Calu3 (cell line): Measurements from ENCODE around the gene IFT81. TPM values are rescaled to one million over a fixed set of nuclear protein-coding genes. Genes with fewer than 3 reads are reported as not detected.

Experiments used
- BruUV-seq: library from RNA; stranded (reverse); fragments of 400-500 nt; replicated peaks from 2 replicates; lab custom pipeline; 2021; lab: Mats Ljungman, UMichigan
- CTCF ChIA-PET: fragments of 300-600 bp; sonication (Branson Sonifier 250); formaldehyde crosslinking; loops from one replicate; lab custom pipeline; 2022; ENCODE audit warnings: antibody characterized with exemption; lab: Charles Lee
- DNase-seq: peaks from one replicate; pipeline ENCODE4 v3.0.0; 2022
- H3K27ac Mint-ChIP-seq: one replicate; pipeline ENCODE4 v1.8.0; 2022; ENCODE audit warnings: mixed read lengths; ENCODE audit not compliant: unreplicated experiment
- H3K27me3 Mint-ChIP-seq: one replicate; pipeline ENCODE4 v1.8.0; 2022; ENCODE audit warnings: mixed read lengths; ENCODE audit not compliant: unreplicated experiment
- H3K36me3 Mint-ChIP-seq: one replicate; pipeline ENCODE4 v1.8.0; 2022; ENCODE audit warnings: mild to moderate bottlenecking, moderate library complexity, mixed read lengths; ENCODE audit not compliant: insufficient read depth, unreplicated experiment
- H3K4me1 Mint-ChIP-seq: one replicate; pipeline ENCODE4 v1.8.0; 2022; ENCODE audit warnings: mild to moderate bottlenecking, low read depth, mixed read lengths; ENCODE audit not compliant: unreplicated experiment
- H3K4me3 Mint-ChIP-seq: one replicate; pipeline ENCODE4 v1.8.0; 2022; ENCODE audit warnings: mild to moderate bottlenecking, low read depth, moderate library complexity, mixed read lengths; ENCODE audit not compliant: unreplicated experiment
- H3K9me3 Mint-ChIP-seq: one replicate; pipeline ENCODE4 v1.8.0; 2022; ENCODE audit warnings: low read depth, mixed read lengths; ENCODE audit not compliant: unreplicated experiment
- intact Hi-C: fragments of 100-400 bp; cut with micrococcal nuclease; formaldehyde crosslinking; loops from one replicate; pipeline ENCODE4 v1.10.0; 2022; ENCODE audit not compliant: unreplicated experiment
- total RNA-seq: library from RNA; stranded (reverse); gene quantifications from 2 replicates; pipeline ENCODE4 v1.2.3, GENCODE V29; 2022
- TF ChIP-seq, protein P1 (sequence below): fragments of 200-600 bp; IDR thresholded peaks from one replicate; pipeline ENCODE4 v1.8.0; 2022; ENCODE audit warnings: antibody characterized with exemption; ENCODE audit not compliant: unreplicated experiment

IFT81 gene
- total RNA-seq, 1 experiment from 2014 or later: 16.4 TPM

DNA sequence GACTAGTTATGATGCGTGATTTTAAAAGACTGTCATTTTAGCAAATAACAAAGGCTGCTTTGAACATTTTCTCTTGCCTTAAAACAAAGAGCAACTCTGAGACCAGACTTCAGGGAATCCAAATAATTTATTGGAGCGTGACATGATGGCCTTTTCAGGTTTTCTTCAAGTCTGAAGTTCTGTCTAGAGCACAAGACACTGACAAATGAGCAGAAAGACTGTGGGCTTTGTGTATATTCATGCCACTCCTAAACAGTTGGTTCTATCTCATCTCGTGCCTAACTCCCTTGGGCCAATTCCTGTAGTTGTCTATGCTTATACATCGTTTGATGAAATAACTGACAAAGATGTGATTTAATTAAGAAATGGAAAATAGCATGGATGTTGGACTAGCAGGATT, 47.5 kb downstream of the IFT81 start:
- Mint-ChIP-seq H3K36me3 (no peaks in the 10 kb centered on the region), H3K27me3 (no peaks in the 10 kb centered on the region), H3K4me3 (no peak overlapping the region), H3K27ac (no peak overlapping the region), H3K4me1 (no peaks in the 10 kb centered on the region), H3K9me3 (no peaks in the 10 kb centered on the region)
- BruUV-seq: no TSS peak
- TF ChIP-seq, protein P1, sequence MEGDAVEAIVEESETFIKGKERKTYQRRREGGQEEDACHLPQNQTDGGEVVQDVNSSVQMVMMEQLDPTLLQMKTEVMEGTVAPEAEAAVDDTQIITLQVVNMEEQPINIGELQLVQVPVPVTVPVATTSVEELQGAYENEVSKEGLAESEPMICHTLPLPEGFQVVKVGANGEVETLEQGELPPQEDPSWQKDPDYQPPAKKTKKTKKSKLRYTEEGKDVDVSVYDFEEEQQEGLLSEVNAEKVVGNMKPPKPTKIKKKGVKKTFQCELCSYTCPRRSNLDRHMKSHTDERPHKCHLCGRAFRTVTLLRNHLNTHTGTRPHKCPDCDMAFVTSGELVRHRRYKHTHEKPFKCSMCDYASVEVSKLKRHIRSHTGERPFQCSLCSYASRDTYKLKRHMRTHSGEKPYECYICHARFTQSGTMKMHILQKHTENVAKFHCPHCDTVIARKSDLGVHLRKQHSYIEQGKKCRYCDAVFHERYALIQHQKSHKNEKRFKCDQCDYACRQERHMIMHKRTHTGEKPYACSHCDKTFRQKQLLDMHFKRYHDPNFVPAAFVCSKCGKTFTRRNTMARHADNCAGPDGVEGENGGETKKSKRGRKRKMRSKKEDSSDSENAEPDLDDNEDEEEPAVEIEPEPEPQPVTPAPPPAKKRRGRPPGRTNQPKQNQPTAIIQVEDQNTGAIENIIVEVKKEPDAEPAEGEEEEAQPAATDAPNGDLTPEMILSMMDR: no peak
- CTCF ChIA-PET: no interaction called here
- no peak for DNase-seq
- intact Hi-C loops: no loop called here

DNA sequence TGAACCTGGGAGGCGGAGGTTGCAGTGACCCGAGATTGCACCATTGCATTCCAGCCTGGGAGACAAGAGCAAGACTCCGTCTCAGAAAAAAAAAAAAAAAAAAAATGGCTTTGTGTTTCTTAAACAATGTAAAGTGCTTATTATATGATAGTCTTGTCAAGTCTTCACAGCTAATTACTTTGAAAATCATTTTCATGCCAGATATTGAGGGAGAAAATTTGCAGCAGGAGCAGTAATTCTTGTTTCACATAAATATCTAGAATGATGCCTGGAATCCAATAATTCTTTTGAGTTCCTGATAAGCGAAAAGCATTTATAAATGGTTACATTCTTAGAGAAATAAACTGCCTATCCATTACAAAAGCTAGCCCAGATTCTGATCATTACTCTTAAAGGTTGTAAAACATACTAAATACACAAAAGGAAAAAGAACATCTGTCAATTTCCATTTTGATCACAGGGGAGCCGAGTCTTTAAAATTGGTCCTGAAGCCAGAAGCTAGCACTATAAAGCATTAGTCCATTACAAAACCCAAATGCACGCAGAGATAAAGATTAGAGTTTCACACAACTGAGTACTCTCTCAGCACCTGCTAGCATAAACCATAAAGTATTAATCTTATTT, 50.3 kb downstream of the IFT81 start:
- H3K27ac Mint-ChIP-seq: no peak overlapping the region
- H3K27me3 Mint-ChIP-seq: no peaks in the 10 kb centered on the region
- TF ChIP-seq, protein P1: no peak
- no peaks in the 10 kb centered on the region for H3K36me3 Mint-ChIP-seq
- no TSS peak for BruUV-seq
- CTCF ChIA-PET: interaction anchor here (0.6 to 0.7 kb wide), 4 partner anchors 77 to 261 kb away, joined by 3 to 6 read pairs (median 6); no protein-coding TSS in a partner anchor
- DNase-seq: no peak
- no peaks in the 10 kb centered on the region for H3K4me1 Mint-ChIP-seq
- intact Hi-C loops: no loop called here
- H3K9me3 Mint-ChIP-seq: no peaks in the 10 kb centered on the region
- no peak overlapping the region for H3K4me3 Mint-ChIP-seq

DNA sequence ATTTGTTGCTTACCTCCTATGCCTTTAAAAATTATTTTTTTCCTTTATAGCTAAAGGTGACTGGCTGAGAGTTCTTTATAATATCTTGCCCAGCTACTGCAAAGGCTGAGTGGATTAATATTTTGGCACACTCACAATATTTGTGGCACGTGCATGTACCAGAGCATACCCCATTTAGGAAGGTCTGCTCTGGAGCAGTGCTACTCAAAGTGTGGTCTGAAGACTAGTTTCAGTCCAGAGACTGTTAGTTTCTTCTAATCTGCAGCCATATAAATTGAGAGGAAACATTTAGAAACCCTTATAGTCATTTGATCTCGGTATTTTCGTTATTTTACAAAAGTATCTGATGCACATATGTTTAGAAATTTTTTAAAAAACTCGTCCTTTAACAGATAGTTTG, 51.0 kb downstream of the IFT81 start:
- Mint-ChIP-seq H3K27ac (no peak overlapping the region), H3K4me1 (no peaks in the 10 kb centered on the region), H3K9me3 (no peaks in the 10 kb centered on the region), H3K27me3 (no peaks in the 10 kb centered on the region), H3K4me3 (no peak overlapping the region), H3K36me3 (no peaks in the 10 kb centered on the region)
- intact Hi-C loops: no loop called here
- TF ChIP-seq, protein P1: no peak
- BruUV-seq: no TSS peak
- CTCF ChIA-PET: no interaction called here
- DNase-seq: no peak

DNA sequence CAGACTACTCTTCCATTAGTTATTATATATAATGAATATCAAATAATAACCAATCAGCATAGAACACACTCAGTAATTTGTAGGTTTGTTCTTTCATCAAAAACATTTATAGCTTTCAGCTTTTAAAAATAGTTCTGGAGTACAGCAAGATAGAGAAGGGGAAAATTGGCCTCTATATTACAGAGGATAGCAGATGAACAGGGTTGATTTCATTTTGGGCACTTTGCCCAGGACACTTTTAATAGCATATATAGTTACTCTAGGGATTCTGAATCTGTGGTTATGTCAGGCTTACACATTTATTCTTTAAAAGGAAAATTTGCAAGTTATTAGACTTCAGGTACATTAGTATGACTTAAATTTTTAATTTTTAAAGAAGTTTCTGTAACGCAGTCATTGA, 52.6 kb downstream of the IFT81 start:
- CTCF ChIA-PET: no interaction called here
- Mint-ChIP-seq H3K4me3 (no peak overlapping the region), H3K27ac (no peak overlapping the region), H3K36me3 (no peaks in the 10 kb centered on the region), H3K4me1 (no peaks in the 10 kb centered on the region), H3K27me3 (no peaks in the 10 kb centered on the region), H3K9me3 (no peaks in the 10 kb centered on the region)
- TF ChIP-seq, protein P1: no peak
- intact Hi-C loops: no loop called here
- DNase-seq: no peak
- no TSS peak for BruUV-seq
